NT2/D1 (cell line): ENCODE data around the gene FRMD4B.
"Not testable (repeated sequence)": the region's sequence is repeated elsewhere in the genome, so short reads cannot be mapped to it uniquely, and the experiment has no call there.

ENCODE experiments used
- YY1 ChIP-seq: IDR thresholded peaks from 2 replicates; pipeline ENCODE4 v1.6.1; 2011; ENCODE audit not compliant: insufficient read length, insufficient read depth
- ZNF274 ChIP-seq: IDR thresholded peaks from 2 replicates; pipeline ENCODE4 v1.6.1; 2011; ENCODE audit warnings: mild to moderate bottlenecking, low read depth, low read length

GRCh38 chr3:69276191-69276590 lies 109.7 kb downstream of the FRMD4B start:
- not testable (repeated sequence) for TF ChIP-seq ZNF274, YY1
